Neural cell (in vitro differentiated cells): ENCODE measurements around the gene NSG1. TPM values are rescaled to one million over a fixed set of nuclear protein-coding genes. Genes with fewer than 3 reads are reported as not detected.

Experiments used
- H2AFZ ChIP-seq: fragments of 200-600, 300-800 bp; sonication (generic), shearing (Covaris generic); 2 replicates; pipeline ENCODE4 v1.6.0; 2014; ENCODE audit warnings: low read depth, mild to moderate bottlenecking, antibody characterized with exemption, low read length, moderate library complexity
- H3F3A ChIP-seq: fragments of 200-600 bp; shearing (Covaris generic); 2 replicates; pipeline ENCODE4 v1.6.1; 2016; ENCODE audit warnings: mild to moderate bottlenecking, moderate library complexity, mixed read lengths, antibody characterized with exemption, low read length; ENCODE audit not compliant: insufficient read depth, poor library complexity, severe bottlenecking
- H3K27ac ChIP-seq: fragments of 200-600, 300-800 bp; sonication (generic), shearing (Covaris generic); 2 replicates; pipeline ENCODE4 v1.5.1; 2014; ENCODE audit warnings: mild to moderate bottlenecking, low read length, moderate library complexity
- H3K27me3 ChIP-seq: fragments of 300-800, 200-600 bp; sonication (generic), shearing (Covaris generic); 2 replicates; pipeline ENCODE4 v1.6.0; 2014; ENCODE audit warnings: mild to moderate bottlenecking, low read depth, low read length, moderate library complexity; ENCODE audit not compliant: insufficient read depth
- H3K36me3 ChIP-seq: fragments of 300-800, 200-600 bp; sonication (generic), shearing (Covaris generic); 2 replicates; pipeline ENCODE4 v1.5.1; 2014; ENCODE audit warnings: mild to moderate bottlenecking, antibody characterized with exemption, low read length, moderate library complexity; ENCODE audit not compliant: insufficient read depth
- H3K4me2 ChIP-seq: fragments of 300-800, 200-600 bp; sonication (generic), shearing (Covaris generic); 2 replicates; pipeline ENCODE4 v1.6.0; 2014; ENCODE audit warnings: mild to moderate bottlenecking, low read length
- H3K4me3 ChIP-seq: fragments of 300-800, 200-600 bp; sonication (generic), shearing (Covaris generic); 2 replicates; pipeline ENCODE4 v1.5.1; 2014; ENCODE audit warnings: mild to moderate bottlenecking, low read length, moderate library complexity
- H3K79me2 ChIP-seq: fragments of 200-600 bp; shearing (Covaris generic); replicated peaks from 2 replicates; pipeline ENCODE4 v1.6.0; 2014; ENCODE audit warnings: mild to moderate bottlenecking, low read length, moderate library complexity; ENCODE audit not compliant: insufficient read depth
- H3K9ac ChIP-seq: fragments of 300-800, 200-600 bp; sonication (generic), shearing (Covaris generic); 2 replicates; pipeline ENCODE4 v1.6.1; 2016; ENCODE audit warnings: mild to moderate bottlenecking, low read length, mixed read lengths
- H3K9me2 ChIP-seq: fragments of 200-600 bp; shearing (Covaris generic); 2 replicates; pipeline ENCODE4 v1.6.1; 2016; ENCODE audit warnings: mild to moderate bottlenecking, low read length, mixed read lengths; ENCODE audit not compliant: insufficient read depth
- H3K9me3 ChIP-seq: fragments of 200-600, 300-800 bp; sonication (generic), shearing (Covaris generic); 2 replicates; pipeline ENCODE4 v1.6.1; 2016; ENCODE audit warnings: mild to moderate bottlenecking, mixed run types, low read length, moderate library complexity, mixed read lengths
- H4K20me1 ChIP-seq: fragments of 200-600 bp; shearing (Covaris generic); 2 replicates; pipeline ENCODE4 v1.6.1; 2016; ENCODE audit warnings: mild to moderate bottlenecking, mixed run types; ENCODE audit not compliant: insufficient read depth
- EP300 ChIP-seq: fragments of 450-650 bp; conservative IDR thresholded peaks from 2 replicates; pipeline ENCODE4 v1.6.1; 2014; ENCODE audit warnings: antibody characterized with exemption, mild to moderate bottlenecking, moderate library complexity; ENCODE audit not compliant: poor library complexity, severe bottlenecking
- EZH2 ChIP-seq: fragments of 200-600, 300-800 bp; shearing (Covaris generic), sonication (generic); IDR thresholded peaks from 2 replicates; pipeline ENCODE4 v1.6.1; 2014; ENCODE audit warnings: antibody characterized with exemption, low read length, borderline replicate concordance, mild to moderate bottlenecking; ENCODE audit not compliant: insufficient read depth, poor library complexity, severe bottlenecking
- MXI1 ChIP-seq: fragments of 450-650 bp; conservative IDR thresholded peaks from 2 replicates; pipeline ENCODE4 v1.6.1; 2014; ENCODE audit warnings: antibody characterized with exemption, mild to moderate bottlenecking; ENCODE audit not compliant: poor library complexity, severe bottlenecking
- POLR2AphosphoS5 ChIP-seq: IDR thresholded peaks from 2 replicates; pipeline ENCODE4 v1.6.1; 2012
- RAD21 ChIP-seq: fragments of 450-650 bp; conservative IDR thresholded peaks from 2 replicates; pipeline ENCODE4 v1.6.1; 2014; ENCODE audit warnings: antibody characterized with exemption, mild to moderate bottlenecking, moderate library complexity
- SMC3 ChIP-seq: fragments of 450-650 bp; conservative IDR thresholded peaks from 2 replicates; pipeline ENCODE4 v1.6.1; 2014; ENCODE audit warnings: antibody characterized with exemption, mild to moderate bottlenecking, moderate library complexity; ENCODE audit not compliant: poor library complexity
- TAF1 ChIP-seq: IDR thresholded peaks from 2 replicates; pipeline ENCODE4 v1.6.1; 2012; ENCODE audit warnings: low read depth
- polyA plus RNA-seq: library from polyadenylated mRNA; depleted of rRNA; stranded (reverse); fragments of >200 nt; gene quantifications from 2 replicates; pipeline ENCODE4 v1.2.3, GENCODE V29; 2014
- TF ChIP-seq, protein P1 (sequence below): IDR thresholded peaks from 2 replicates; pipeline ENCODE4 v1.6.1; 2012; ENCODE audit warnings: borderline replicate concordance
- TF ChIP-seq, protein P2 (sequence below): fragments of 450-650 bp; IDR thresholded peaks from 2 replicates; pipeline ENCODE4 v1.5.1; 2014; ENCODE audit warnings: antibody characterized with exemption, mild to moderate bottlenecking, moderate library complexity; ENCODE audit not compliant: poor library complexity, severe bottlenecking

NSG1 gene
- polyA plus RNA-seq, 1 donor from 2014 or later, result 921 TPM

DNA sequence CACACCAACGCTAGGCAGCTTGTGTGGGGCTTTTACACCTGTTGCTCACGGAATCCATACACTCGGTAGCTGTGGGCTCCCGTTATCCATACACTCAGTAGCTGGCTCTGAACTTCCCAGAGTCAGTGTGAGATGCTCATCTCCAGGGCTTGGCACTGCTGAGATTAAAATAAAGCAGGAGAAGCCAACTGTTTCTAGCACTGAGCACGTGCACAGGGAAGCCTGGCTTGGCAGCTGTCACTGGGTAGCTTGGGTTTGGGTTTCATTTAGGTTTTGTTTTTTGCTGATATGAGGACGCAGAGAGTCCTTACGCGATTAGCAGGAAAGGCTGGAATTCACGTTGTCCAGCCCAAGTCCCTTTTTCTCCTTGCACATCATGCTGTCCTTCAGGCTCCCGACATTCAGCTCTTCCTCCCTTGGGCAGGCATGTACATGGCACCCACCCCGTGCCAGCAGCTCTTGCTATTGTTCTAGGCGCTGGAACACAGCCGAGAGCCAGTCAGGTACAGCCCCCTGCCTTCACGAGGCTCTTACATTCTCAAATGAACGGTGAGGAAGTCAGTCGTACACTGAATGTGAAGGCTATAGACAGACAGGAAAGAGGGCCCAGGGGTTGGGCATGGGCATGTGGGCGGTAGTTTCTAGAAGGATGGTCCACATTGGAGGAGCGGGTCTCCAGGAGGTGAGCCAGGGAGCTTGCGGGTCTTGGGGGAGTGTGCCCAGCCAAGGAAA is 25.9 kb downstream of the NSG1 start:
- no peak overlapping the region for H3K4me3 ChIP-seq
- H3K27me3 ChIP-seq, result no peaks in the 10 kb centered on the region
- peaks cover 3% of the 10 kb centered on the region for H4K20me1 ChIP-seq
- TF ChIP-seq RAD21 (no peak), POLR2AphosphoS5 (no peak), TAF1 (no peak), MXI1 (no peak)
- TF ChIP-seq, protein P1, sequence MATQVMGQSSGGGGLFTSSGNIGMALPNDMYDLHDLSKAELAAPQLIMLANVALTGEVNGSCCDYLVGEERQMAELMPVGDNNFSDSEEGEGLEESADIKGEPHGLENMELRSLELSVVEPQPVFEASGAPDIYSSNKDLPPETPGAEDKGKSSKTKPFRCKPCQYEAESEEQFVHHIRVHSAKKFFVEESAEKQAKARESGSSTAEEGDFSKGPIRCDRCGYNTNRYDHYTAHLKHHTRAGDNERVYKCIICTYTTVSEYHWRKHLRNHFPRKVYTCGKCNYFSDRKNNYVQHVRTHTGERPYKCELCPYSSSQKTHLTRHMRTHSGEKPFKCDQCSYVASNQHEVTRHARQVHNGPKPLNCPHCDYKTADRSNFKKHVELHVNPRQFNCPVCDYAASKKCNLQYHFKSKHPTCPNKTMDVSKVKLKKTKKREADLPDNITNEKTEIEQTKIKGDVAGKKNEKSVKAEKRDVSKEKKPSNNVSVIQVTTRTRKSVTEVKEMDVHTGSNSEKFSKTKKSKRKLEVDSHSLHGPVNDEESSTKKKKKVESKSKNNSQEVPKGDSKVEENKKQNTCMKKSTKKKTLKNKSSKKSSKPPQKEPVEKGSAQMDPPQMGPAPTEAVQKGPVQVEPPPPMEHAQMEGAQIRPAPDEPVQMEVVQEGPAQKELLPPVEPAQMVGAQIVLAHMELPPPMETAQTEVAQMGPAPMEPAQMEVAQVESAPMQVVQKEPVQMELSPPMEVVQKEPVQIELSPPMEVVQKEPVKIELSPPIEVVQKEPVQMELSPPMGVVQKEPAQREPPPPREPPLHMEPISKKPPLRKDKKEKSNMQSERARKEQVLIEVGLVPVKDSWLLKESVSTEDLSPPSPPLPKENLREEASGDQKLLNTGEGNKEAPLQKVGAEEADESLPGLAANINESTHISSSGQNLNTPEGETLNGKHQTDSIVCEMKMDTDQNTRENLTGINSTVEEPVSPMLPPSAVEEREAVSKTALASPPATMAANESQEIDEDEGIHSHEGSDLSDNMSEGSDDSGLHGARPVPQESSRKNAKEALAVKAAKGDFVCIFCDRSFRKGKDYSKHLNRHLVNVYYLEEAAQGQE, result no peak
- TF ChIP-seq, protein P2, sequence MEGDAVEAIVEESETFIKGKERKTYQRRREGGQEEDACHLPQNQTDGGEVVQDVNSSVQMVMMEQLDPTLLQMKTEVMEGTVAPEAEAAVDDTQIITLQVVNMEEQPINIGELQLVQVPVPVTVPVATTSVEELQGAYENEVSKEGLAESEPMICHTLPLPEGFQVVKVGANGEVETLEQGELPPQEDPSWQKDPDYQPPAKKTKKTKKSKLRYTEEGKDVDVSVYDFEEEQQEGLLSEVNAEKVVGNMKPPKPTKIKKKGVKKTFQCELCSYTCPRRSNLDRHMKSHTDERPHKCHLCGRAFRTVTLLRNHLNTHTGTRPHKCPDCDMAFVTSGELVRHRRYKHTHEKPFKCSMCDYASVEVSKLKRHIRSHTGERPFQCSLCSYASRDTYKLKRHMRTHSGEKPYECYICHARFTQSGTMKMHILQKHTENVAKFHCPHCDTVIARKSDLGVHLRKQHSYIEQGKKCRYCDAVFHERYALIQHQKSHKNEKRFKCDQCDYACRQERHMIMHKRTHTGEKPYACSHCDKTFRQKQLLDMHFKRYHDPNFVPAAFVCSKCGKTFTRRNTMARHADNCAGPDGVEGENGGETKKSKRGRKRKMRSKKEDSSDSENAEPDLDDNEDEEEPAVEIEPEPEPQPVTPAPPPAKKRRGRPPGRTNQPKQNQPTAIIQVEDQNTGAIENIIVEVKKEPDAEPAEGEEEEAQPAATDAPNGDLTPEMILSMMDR, result no peak
- H3K79me2 ChIP-seq, result no peaks in the 10 kb centered on the region
- H3K9me3 ChIP-seq, result no peaks in the 10 kb centered on the region
- H2AFZ ChIP-seq, result no peak overlapping the region
- H3K4me2 ChIP-seq, result no peak overlapping the region
- no peaks in the 10 kb centered on the region for H3K9me2 ChIP-seq
- peaks cover 7% of the 10 kb centered on the region for H3K36me3 ChIP-seq
- H3K9ac ChIP-seq, result no peak overlapping the region
- no peak overlapping the region for H3K27ac ChIP-seq
- no peaks in the 10 kb centered on the region for H3F3A ChIP-seq

DNA sequence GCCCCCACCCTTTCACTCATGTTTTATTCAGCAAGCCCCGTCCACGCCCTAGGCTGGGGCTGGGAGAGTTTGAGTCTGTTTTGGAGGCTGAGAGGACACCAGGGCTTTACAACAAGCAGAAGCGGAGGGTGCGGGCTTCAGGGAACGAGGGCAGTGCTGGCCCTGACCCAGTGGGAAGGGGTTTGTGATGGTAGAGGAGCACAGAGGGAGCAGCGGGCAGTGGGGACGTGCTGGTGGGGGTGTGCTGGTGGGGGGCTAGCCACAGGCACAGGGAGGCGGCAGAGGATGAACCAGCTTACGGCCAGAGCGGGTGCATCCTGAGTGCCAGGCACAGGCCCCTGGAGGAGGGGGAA is 26.4 kb downstream of the NSG1 start:
- Histone ChIP-seq H3K9ac (no peak overlapping the region), H3K4me2 (no peak overlapping the region), H3K27me3 (no peaks in the 10 kb centered on the region), H2AFZ (no peak overlapping the region), H3K4me3 (no peak overlapping the region), H3K9me2 (no peaks in the 10 kb centered on the region), H3K27ac (no peak overlapping the region), H4K20me1 (peaks cover 3% of the 10 kb centered on the region), H3K36me3 (peaks cover 7% of the 10 kb centered on the region), H3F3A (no peaks in the 10 kb centered on the region), H3K79me2 (no peaks in the 10 kb centered on the region), H3K9me3 (no peaks in the 10 kb centered on the region)
- TF ChIP-seq POLR2AphosphoS5 (no peak), EZH2 (no peak), SMC3 (no peak), EP300 (no peak)
- TF ChIP-seq, protein P1, result no peak
- TF ChIP-seq, protein P2, result no peak
